Heart left ventricle (tissue), 16 donors: ENCODE measurements around the gene IPCEF1. TPM values are rescaled to one million over a fixed set of nuclear protein-coding genes. Genes with fewer than 3 reads are reported as not detected.
A peak's percentile ranks its signal among the peaks of the same experiment; 100 is the strongest.

Experiments
- ATAC-seq, 4 donors: fragments of 200-7000 bp; cut with Tn5 transposase; one replicate each; pipeline ENCODE4 v1.9.1; 2020 to 2022; ENCODE audit warnings: moderate library complexity in 4 of 4, mild to moderate bottlenecking in 3 of 4, moderate number of reproducible peaks in 1 of 4
- DNase-seq, 5 donors: peaks; one replicate each; pipeline ENCODE4 v3.0.0-alpha.2; 2020
- H3K27ac ChIP-seq, 12 donors: fragments of 200-600 bp; sonication (generic) in 4 of 12; one replicate each; pipeline versions ENCODE4 v1.5.0 to v1.8.0; 2016 to 2022; ENCODE audit warnings: mild to moderate bottlenecking in 2 of 12
- H3K27me3 ChIP-seq, 9 donors: fragments of 200-600 bp; sonication (generic) in 2 of 9; one replicate each; pipeline versions ENCODE4 v1.5.1 to v1.8.0; 2016 to 2022; ENCODE audit warnings: mild to moderate bottlenecking in 3 of 9
- H3K36me3 ChIP-seq, 9 donors: fragments of 200-600 bp; sonication (generic) in 2 of 9; one replicate each; pipeline versions ENCODE4 v1.5.0 to v1.8.0; 2018 to 2022; ENCODE audit warnings: mild to moderate bottlenecking in 2 of 9
- H3K4me1 ChIP-seq, 12 donors: fragments of 200-600 bp; sonication (generic) in 4 of 12; one replicate each; pipeline versions ENCODE4 v1.5.0 to v1.8.0; 2016 to 2022; ENCODE audit warnings: mild to moderate bottlenecking in 3 of 12
- H3K4me3 ChIP-seq, 12 donors: fragments of 200-600 bp; sonication (generic) in 4 of 12; one replicate each; pipeline versions ENCODE4 v1.5.0 to v1.8.0; 2017 to 2022; ENCODE audit warnings: mild to moderate bottlenecking in 9 of 12, moderate library complexity in 4 of 12
- H3K9me3 ChIP-seq, 12 donors: fragments of 200-600 bp; sonication (generic) in 4 of 12; one replicate each; pipeline versions ENCODE4 v1.5.0 to v1.8.0; 2016 to 2022; ENCODE audit warnings: mild to moderate bottlenecking in 1 of 12
- CTCF ChIP-seq, 12 donors: fragments of 200-600 bp; sonication (generic) in 4 of 12; IDR thresholded peaks; one replicate each; pipeline versions ENCODE4 v1.5.0 to v1.8.0; 2018 to 2022; ENCODE audit warnings: antibody characterized with exemption in 12 of 12, mild to moderate bottlenecking in 5 of 12
- POLR2A ChIP-seq, 2 donors: fragments of 450-650 bp; IDR thresholded peaks; one replicate each; pipeline ENCODE4 v1.6.1; 2017; ENCODE audit warnings: antibody characterized with exemption in 2 of 2, mild to moderate bottlenecking in 2 of 2, moderate library complexity in 2 of 2
- WGBS, 4 donors: extraction: QIAGEN DNeasy Blood & Tissue Kit in 2 of 4; methylation state at CpG; one replicate each; pipeline versions ENCODE4 v1.1.5 to v1.1.7; 2013 to 2018; 5-methylcytosine and 5-hydroxymethylcytosine counted together
- intact Hi-C, 10 donors: fragments of 100-400 bp; cut with DNase I; formaldehyde crosslinking; loops; one replicate each; pipeline versions ENCODE4 v1.11.1 to v1.14.2; 2022
- polyA plus RNA-seq, 2 donors: library from polyadenylated mRNA; stranded (reverse); fragments of 200-250 nt; gene quantifications; one replicate each; pipeline ENCODE4 v1.2.3, GENCODE V29; 2013
- total RNA-seq, 9 donors: library from RNA; depleted of rRNA in 2 of 9; stranded (reverse); fragments of >200 nt in 2 of 9; fragmentation: NEBNext Ultra II Directional in 3 of 9; extraction: Animal tissue kit (Norgen Biotek cat#: 25700) in 3 of 9; gene quantifications; one replicate each; pipeline versions ENCODE4 v1.1.0 to v1.2.4, GENCODE V29; 2016 to 2023
- donor health status: ischemic (EF 13 %, LVEDD 7.1; RV severe dilation, severe dysfunction).
- donor health status: healthy with polysubstance abuse.
- donor health status: DM: no; HTN: yes; CAD: no.
- donor health status: DM: no; HTN: no; CAD: no.
- donor health status: ischemic (EF 25% LVEDD 6.9; RV normal size, moderate dysfunction).
- donor health status: ischemic (EF 25% LVEDD 5.7; RV mildly dilated, moderate dysfunction).
- donor health status: healthy.
- donor health status: DM: yes; HTN: yes; CAD: no.
- donor health status: ischemic (EF 35%, LVEDD 5.7; RV mildly dilated, moderate dysfunction).
- donor health status: nonischemic (EF 11% LVEDD 7.7; RV severe dilation, severe dysfunction).
- donor health status: DM: yes; HTN: yes; CAD: no.
- donor health status: PGD.
- donor health status: ischemic (EF 29% LVEDD 5.4; RV normal size, mild dysfunction).
- donor health status: nonischemic (EF 23%, LVEDD 6.1; RV moderate dilation, normal function).

IPCEF1 gene
- total and polyA plus RNA-seq, 11 donors = 0.10 to 4.1 (median 0.35) TPM

- intact Hi-C loops = no loop called here
- no peak for ATAC-seq
- TF ChIP-seq CTCF (IDR thresholded peaks at IDR 0.05) (no peak), POLR2A (IDR thresholded peaks at IDR 0.05) (no peak)
- DNase-seq = no peak
- H3K36me3 ChIP-seq = no peaks in the 10 kb centered on the region
- H3K4me3 ChIP-seq = no peak overlapping the region
- H3K4me1 ChIP-seq = peaks cover 0 to 27% (median 0%) of the 10 kb centered on the region in 12 donors
- peaks cover 0 to 15% (median 0%) of the 10 kb centered on the region in 12 donors for H3K9me3 ChIP-seq
- no peaks in the 10 kb centered on the region for H3K27me3 ChIP-seq
- 88 to 92% (median 90%) methylated on average over 4 of the region's 4 CpGs for WGBS, 4 donors
- peak overlapping the region in 1 of 12 donors; percentile 4 for H3K27ac ChIP-seq
Observed at GRCh38 chr6:154258064-154258757, 98.4 kb downstream of the IPCEF1 start.

GRCh38 chr6:154257067-154257466 lies 99.5 kb downstream of the IPCEF1 start:
- 35 to 74% (median 69%) methylated on average over 1 of the region's 1 CpG for WGBS, 4 donors
- intact Hi-C loops = no loop called here
- H3K27me3 ChIP-seq = no peaks in the 10 kb centered on the region
- peaks cover 0 to 34% (median 0%) of the 10 kb centered on the region in 12 donors for H3K4me1 ChIP-seq
- H3K4me3 ChIP-seq = no peak overlapping the region
- H3K27ac ChIP-seq = no peak overlapping the region
- ATAC-seq = peak in 3 of 4 donors; percentile 53 to 77 (median 53)
- H3K36me3 ChIP-seq = no peaks in the 10 kb centered on the region
- no peak for TF ChIP-seq POLR2A (IDR thresholded peaks at IDR 0.05)
- no peak for TF ChIP-seq CTCF (IDR thresholded peaks at IDR 0.05)
- peak in 1 of 5 donors; percentile 13 for DNase-seq
- peaks cover 0 to 15% (median 0%) of the 10 kb centered on the region in 12 donors for H3K9me3 ChIP-seq

GRCh38 chr6:154252678-154253077 lies 103.9 kb downstream of the IPCEF1 start:
- WGBS, 4 donors = 52 to 75% (median 70%) methylated on average over 3 of the region's 3 CpGs
- intact Hi-C loops = no loop called here
- no peak for DNase-seq

More at GRCh38 chr6:154252678-154253077, 103.9 kb downstream of the IPCEF1 start:
- Histone ChIP-seq H3K36me3 (no peaks in the 10 kb centered on the region), H3K27ac (no peak overlapping the region), H3K9me3 (peaks cover 0 to 15% (median 0%) of the 10 kb centered on the region in 12 donors), H3K4me1 (peaks cover 0 to 45% (median 0%) of the 10 kb centered on the region in 12 donors), H3K27me3 (no peaks in the 10 kb centered on the region), H3K4me3 (no peak overlapping the region)
- no peak for ATAC-seq
- TF ChIP-seq POLR2A (IDR thresholded peaks at IDR 0.05) (no peak), CTCF (IDR thresholded peaks at IDR 0.05) (no peak)
